MM.1S (cell line): Measurements from ENCODE around the gene PPP2R5C.

Experiments
- DNase-seq: peaks from one replicate; pipeline ENCODE4 v3.0.0-alpha.2; 2015
- H2AFZ ChIP-seq: fragments of 300-600 bp; sonication (generic); 2 replicates; pipeline ENCODE4 v1.6.0; 2016; ENCODE audit warnings: antibody characterized with exemption, low read length
- H3F3A ChIP-seq: fragments of 300-600 bp; sonication (generic); 2 replicates; pipeline ENCODE4 v1.6.1; 2016; ENCODE audit warnings: mild to moderate bottlenecking, antibody characterized with exemption, low read length, moderate library complexity, mixed read lengths; ENCODE audit not compliant: insufficient read depth
- H3K27ac ChIP-seq: fragments of 300-600 bp; sonication (generic); 2 replicates; pipeline ENCODE4 v1.5.1; 2016; ENCODE audit warnings: mild to moderate bottlenecking, low read length
- H3K27me3 ChIP-seq: fragments of 300-600 bp; sonication (generic); replicated peaks from 2 replicates; pipeline ENCODE4 v1.6.0; 2016; ENCODE audit warnings: low read length; ENCODE audit not compliant: insufficient read depth
- H3K36me3 ChIP-seq: fragments of 300-600 bp; sonication (generic); replicated peaks from 2 replicates; pipeline ENCODE4 v1.6.1; 2016; ENCODE audit warnings: mild to moderate bottlenecking, low read length, mixed read lengths; ENCODE audit not compliant: insufficient read depth
- H3K4me1 ChIP-seq: fragments of 300-600 bp; sonication (generic); 2 replicates; pipeline ENCODE4 v1.6.1; 2016; ENCODE audit warnings: low read length, mixed read lengths
- H3K4me2 ChIP-seq: fragments of 300-600 bp; sonication (generic); 2 replicates; pipeline ENCODE4 v1.6.0; 2016; ENCODE audit warnings: low read depth, low read length
- H3K4me3 ChIP-seq: fragments of 300-600 bp; sonication (generic); 2 replicates; pipeline ENCODE4 v1.5.1; 2016; ENCODE audit warnings: low read length, mixed read lengths
- H3K79me2 ChIP-seq: fragments of 300-600 bp; sonication (generic); 2 replicates; pipeline ENCODE4 v1.6.1; 2016; ENCODE audit warnings: mixed run types, low read length, mixed read lengths
- H3K9ac ChIP-seq: fragments of 300-600 bp; sonication (generic); 2 replicates; pipeline ENCODE4 v1.6.1; 2016; ENCODE audit warnings: low read length, mixed read lengths
- H3K9me2 ChIP-seq: fragments of 300-600 bp; sonication (generic); replicated peaks from 2 replicates; pipeline ENCODE4 v1.6.1; 2016; ENCODE audit warnings: mild to moderate bottlenecking, low read length, mixed read lengths; ENCODE audit not compliant: insufficient read depth
- H3K9me3 ChIP-seq: fragments of 300-600 bp; sonication (generic); replicated peaks from 2 replicates; pipeline ENCODE4 v1.6.1; 2016; ENCODE audit warnings: mild to moderate bottlenecking, low read length, mixed read lengths; ENCODE audit not compliant: insufficient read depth
- H4K20me1 ChIP-seq: fragments of 300-600 bp; sonication (generic); 2 replicates; pipeline ENCODE4 v1.6.1; 2016; ENCODE audit warnings: mild to moderate bottlenecking, low read length, moderate library complexity, mixed read lengths; ENCODE audit not compliant: insufficient read depth
- EZH2 ChIP-seq: fragments of 300-600 bp; sonication (generic); optimal IDR thresholded peaks from 2 replicates; pipeline ENCODE3; 2017; ENCODE audit warnings: low read depth, mild to moderate bottlenecking, antibody characterized with exemption, low read length, mixed read lengths
- EZH2phosphoT487 ChIP-seq: fragments of 300-600 bp; sonication (generic); IDR thresholded peaks from 2 replicates; pipeline ENCODE4 v1.6.1; 2018; ENCODE audit warnings: antibody characterized with exemption, low read length
- TF ChIP-seq, protein P1 (sequence below): fragments of 300-600 bp; sonication (generic); IDR thresholded peaks from 2 replicates; pipeline ENCODE4 v1.5.1; 2016; ENCODE audit warnings: antibody characterized with exemption, low read length, mixed read lengths

PPP2R5C gene

GRCh38 chr14:101716077-101716950 is 45.2 kb upstream of the PPP2R5C start:
- no peak overlapping the region for H3K4me2 ChIP-seq
- H3K9ac ChIP-seq = no peak overlapping the region
- no peaks in the 10 kb centered on the region for H3K27me3 ChIP-seq
- H3K4me1 ChIP-seq = no peaks in the 10 kb centered on the region
- H2AFZ ChIP-seq = no peak overlapping the region
- no peak for DNase-seq
- H3K4me3 ChIP-seq = no peak overlapping the region
- TF ChIP-seq EZH2phosphoT487 (no peak), EZH2 (no peak)
- TF ChIP-seq, protein P1, sequence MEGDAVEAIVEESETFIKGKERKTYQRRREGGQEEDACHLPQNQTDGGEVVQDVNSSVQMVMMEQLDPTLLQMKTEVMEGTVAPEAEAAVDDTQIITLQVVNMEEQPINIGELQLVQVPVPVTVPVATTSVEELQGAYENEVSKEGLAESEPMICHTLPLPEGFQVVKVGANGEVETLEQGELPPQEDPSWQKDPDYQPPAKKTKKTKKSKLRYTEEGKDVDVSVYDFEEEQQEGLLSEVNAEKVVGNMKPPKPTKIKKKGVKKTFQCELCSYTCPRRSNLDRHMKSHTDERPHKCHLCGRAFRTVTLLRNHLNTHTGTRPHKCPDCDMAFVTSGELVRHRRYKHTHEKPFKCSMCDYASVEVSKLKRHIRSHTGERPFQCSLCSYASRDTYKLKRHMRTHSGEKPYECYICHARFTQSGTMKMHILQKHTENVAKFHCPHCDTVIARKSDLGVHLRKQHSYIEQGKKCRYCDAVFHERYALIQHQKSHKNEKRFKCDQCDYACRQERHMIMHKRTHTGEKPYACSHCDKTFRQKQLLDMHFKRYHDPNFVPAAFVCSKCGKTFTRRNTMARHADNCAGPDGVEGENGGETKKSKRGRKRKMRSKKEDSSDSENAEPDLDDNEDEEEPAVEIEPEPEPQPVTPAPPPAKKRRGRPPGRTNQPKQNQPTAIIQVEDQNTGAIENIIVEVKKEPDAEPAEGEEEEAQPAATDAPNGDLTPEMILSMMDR = no peak
- H3K79me2 ChIP-seq = no peaks in the 10 kb centered on the region
- H3K9me3 ChIP-seq = no peaks in the 10 kb centered on the region
- no peaks in the 10 kb centered on the region for H4K20me1 ChIP-seq
- no peaks in the 10 kb centered on the region for H3K36me3 ChIP-seq
- H3K9me2 ChIP-seq = no peaks in the 10 kb centered on the region
- no peaks in the 10 kb centered on the region for H3F3A ChIP-seq
- no peak overlapping the region for H3K27ac ChIP-seq

GRCh38 chr14:101716956-101717662 is 44.4 kb upstream of the PPP2R5C start:
- no peak for DNase-seq
- no peak overlapping the region for H3K4me2 ChIP-seq
- no peak overlapping the region for H3K27ac ChIP-seq

GRCh38 chr14:101717663-101718490 is 43.6 kb upstream of the PPP2R5C start:
- H3K9me3 ChIP-seq = no peaks in the 10 kb centered on the region
- H3K4me2 ChIP-seq = no peak overlapping the region
- no peak overlapping the region for H3K4me3 ChIP-seq
- no peaks in the 10 kb centered on the region for H3K27me3 ChIP-seq
- H3K4me1 ChIP-seq = no peaks in the 10 kb centered on the region
- no peak overlapping the region for H3K9ac ChIP-seq
- H3K27ac ChIP-seq = no peak overlapping the region
- no peaks in the 10 kb centered on the region for H4K20me1 ChIP-seq
- no peak for TF ChIP-seq EZH2
- no peak for TF ChIP-seq EZH2phosphoT487
- TF ChIP-seq, protein P1 = no peak
- H3K79me2 ChIP-seq = no peaks in the 10 kb centered on the region
- H3K36me3 ChIP-seq = no peaks in the 10 kb centered on the region
- H3K9me2 ChIP-seq = no peaks in the 10 kb centered on the region
- H3F3A ChIP-seq = no peaks in the 10 kb centered on the region
- H2AFZ ChIP-seq = no peak overlapping the region
- DNase-seq = no peak

More at GRCh38 chr14:101716956-101717662, 44.4 kb upstream of the PPP2R5C start:
- no peaks in the 10 kb centered on the region for H3K79me2 ChIP-seq
- H3K9me2 ChIP-seq = no peaks in the 10 kb centered on the region
- no peak overlapping the region for H3K9ac ChIP-seq
- no peaks in the 10 kb centered on the region for H3K4me1 ChIP-seq
- TF ChIP-seq, protein P1 = no peak
- TF ChIP-seq EZH2phosphoT487 = no peak
- TF ChIP-seq EZH2 = no peak
- H3K9me3 ChIP-seq = no peaks in the 10 kb centered on the region
- H3K36me3 ChIP-seq = no peaks in the 10 kb centered on the region
- H2AFZ ChIP-seq = no peak overlapping the region
- no peaks in the 10 kb centered on the region for H3K27me3 ChIP-seq
- no peaks in the 10 kb centered on the region for H4K20me1 ChIP-seq
- no peak overlapping the region for H3K4me3 ChIP-seq
- no peaks in the 10 kb centered on the region for H3F3A ChIP-seq
